Loucy (cell line): ENCODE data around the gene A2M.

Experiments
- H2AFZ ChIP-seq: fragments of 200-600 bp; sonication (generic); 2 replicates; pipeline ENCODE4 v1.6.0; 2016; ENCODE audit warnings: antibody characterized with exemption, mild to moderate bottlenecking, low read length, moderate library complexity
- H3F3A ChIP-seq: fragments of 200-600 bp; 2 replicates; pipeline ENCODE4 v1.6.0; 2016; ENCODE audit warnings: antibody characterized with exemption, low read depth, mild to moderate bottlenecking
- H3K27me3 ChIP-seq: fragments of 200-600 bp; sonication (generic); 2 replicates; pipeline ENCODE4 v1.6.1; 2014; ENCODE audit warnings: low read length, mild to moderate bottlenecking; ENCODE audit not compliant: insufficient read depth, poor library complexity, severe bottlenecking
- H3K36me3 ChIP-seq: fragments of 200-600 bp; sonication (generic); 2 replicates; pipeline ENCODE4 v1.6.1; 2016; ENCODE audit warnings: low read length; ENCODE audit not compliant: insufficient read depth
- H3K4me1 ChIP-seq: fragments of 200-600 bp; sonication (generic); 2 replicates; pipeline ENCODE4 v1.5.1; 2014; ENCODE audit warnings: low read length, mild to moderate bottlenecking; ENCODE audit not compliant: insufficient read depth, poor library complexity, severe bottlenecking
- H3K4me2 ChIP-seq: fragments of 200-600 bp; sonication (generic); 2 replicates; pipeline ENCODE4 v1.6.0; 2014; ENCODE audit warnings: antibody characterized with exemption, low read length, low read depth, mild to moderate bottlenecking; ENCODE audit not compliant: poor library complexity, severe bottlenecking
- H3K4me3 ChIP-seq: fragments of 200-600 bp; sonication (generic); 2 replicates; pipeline ENCODE4 v1.5.1; 2014; ENCODE audit warnings: low read length, mild to moderate bottlenecking, mixed read lengths; ENCODE audit not compliant: poor library complexity, severe bottlenecking
- H3K79me2 ChIP-seq: fragments of 200-600 bp; sonication (generic); 2 replicates; pipeline ENCODE4 v1.6.1; 2014; ENCODE audit warnings: low read length; ENCODE audit not compliant: insufficient read depth
- H3K9ac ChIP-seq: fragments of 200-600 bp; sonication (generic); 2 replicates; pipeline ENCODE4 v1.6.0; 2014; ENCODE audit warnings: mild to moderate bottlenecking, low read depth, low read length, moderate library complexity; ENCODE audit not compliant: poor library complexity, severe bottlenecking
- H3K9me2 ChIP-seq: fragments of 200-600 bp; sonication (generic); replicated peaks from 2 replicates; pipeline ENCODE4 v1.6.1; 2016; ENCODE audit warnings: low read depth, low read length, mixed read lengths
- H3K9me3 ChIP-seq: fragments of 200-600 bp; sonication (generic); 2 replicates; pipeline ENCODE4 v1.6.1; 2014; ENCODE audit warnings: mild to moderate bottlenecking, antibody characterized with exemption, low read length, low read depth; ENCODE audit not compliant: insufficient read depth
- H4K20me1 ChIP-seq: fragments of 200-600 bp; sonication (generic); 2 replicates; pipeline ENCODE4 v1.6.0; 2014; ENCODE audit warnings: antibody characterized with exemption, low read length, mild to moderate bottlenecking; ENCODE audit not compliant: insufficient read depth, poor library complexity, severe bottlenecking
- EZH2phosphoT487 ChIP-seq: fragments of 200-600 bp; IDR thresholded peaks from 2 replicates; pipeline ENCODE4 v1.6.1; 2018; ENCODE audit warnings: antibody characterized with exemption, mild to moderate bottlenecking, moderate library complexity, borderline replicate concordance
- TF ChIP-seq, protein P1 (sequence below): fragments of 200-600 bp; sonication (generic); conservative IDR thresholded peaks from 2 replicates; pipeline ENCODE4 v1.5.1; 2014; ENCODE audit warnings: mild to moderate bottlenecking, antibody characterized with exemption, low read length

Gene A2M

DNA sequence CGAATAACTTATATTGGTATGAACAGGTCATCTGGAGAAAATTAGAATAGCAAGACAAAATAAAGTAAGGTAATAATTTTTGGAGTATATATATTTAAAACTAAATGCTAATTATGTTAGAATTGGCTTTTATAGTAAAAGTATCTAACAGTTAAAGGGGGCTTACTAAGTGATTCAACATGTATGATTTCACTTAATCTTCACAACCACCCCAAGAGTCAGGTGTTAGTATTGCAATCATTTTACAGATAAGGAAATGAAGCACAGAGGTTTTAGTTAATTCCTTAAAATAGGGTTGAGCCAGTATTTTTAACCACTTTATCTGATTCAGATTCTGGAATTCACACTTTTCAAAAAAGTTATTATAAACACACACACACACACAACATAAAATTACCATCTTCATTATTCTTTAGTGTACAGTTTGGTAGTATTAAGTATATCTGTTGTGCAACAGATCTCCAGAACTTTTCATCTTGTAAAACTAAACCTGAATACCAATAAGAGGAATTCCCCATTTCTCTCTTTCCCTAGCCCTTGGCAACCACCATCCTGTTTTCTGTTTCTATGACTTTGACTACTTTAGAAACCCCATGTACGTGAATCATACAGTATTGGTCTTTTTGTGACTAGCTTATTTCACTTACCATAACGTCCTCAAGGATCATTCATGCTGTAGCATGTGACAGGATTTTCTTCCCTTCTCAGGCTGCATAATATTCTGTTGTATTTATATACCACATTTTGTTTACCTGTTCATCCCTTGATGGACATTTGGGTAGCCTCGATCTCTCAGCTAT, 12.5 kb downstream of the A2M start:
- Histone ChIP-seq H3K4me3 (no peak overlapping the region), H3K27me3 (no peaks in the 10 kb centered on the region), H3K9ac (no peak overlapping the region), H3K4me2 (no peak overlapping the region), H2AFZ (no peak overlapping the region), H3K36me3 (no peaks in the 10 kb centered on the region), H3K9me3 (no peaks in the 10 kb centered on the region), H3K4me1 (no peaks in the 10 kb centered on the region), H3K9me2 (no peaks in the 10 kb centered on the region), H3K79me2 (no peaks in the 10 kb centered on the region), H3F3A (no peaks in the 10 kb centered on the region), H4K20me1 (no peaks in the 10 kb centered on the region)
- no peak for TF ChIP-seq EZH2phosphoT487
- TF ChIP-seq, protein P1, sequence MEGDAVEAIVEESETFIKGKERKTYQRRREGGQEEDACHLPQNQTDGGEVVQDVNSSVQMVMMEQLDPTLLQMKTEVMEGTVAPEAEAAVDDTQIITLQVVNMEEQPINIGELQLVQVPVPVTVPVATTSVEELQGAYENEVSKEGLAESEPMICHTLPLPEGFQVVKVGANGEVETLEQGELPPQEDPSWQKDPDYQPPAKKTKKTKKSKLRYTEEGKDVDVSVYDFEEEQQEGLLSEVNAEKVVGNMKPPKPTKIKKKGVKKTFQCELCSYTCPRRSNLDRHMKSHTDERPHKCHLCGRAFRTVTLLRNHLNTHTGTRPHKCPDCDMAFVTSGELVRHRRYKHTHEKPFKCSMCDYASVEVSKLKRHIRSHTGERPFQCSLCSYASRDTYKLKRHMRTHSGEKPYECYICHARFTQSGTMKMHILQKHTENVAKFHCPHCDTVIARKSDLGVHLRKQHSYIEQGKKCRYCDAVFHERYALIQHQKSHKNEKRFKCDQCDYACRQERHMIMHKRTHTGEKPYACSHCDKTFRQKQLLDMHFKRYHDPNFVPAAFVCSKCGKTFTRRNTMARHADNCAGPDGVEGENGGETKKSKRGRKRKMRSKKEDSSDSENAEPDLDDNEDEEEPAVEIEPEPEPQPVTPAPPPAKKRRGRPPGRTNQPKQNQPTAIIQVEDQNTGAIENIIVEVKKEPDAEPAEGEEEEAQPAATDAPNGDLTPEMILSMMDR: peak; percentile 25; the same call in 1 of the 2 replicates

DNA sequence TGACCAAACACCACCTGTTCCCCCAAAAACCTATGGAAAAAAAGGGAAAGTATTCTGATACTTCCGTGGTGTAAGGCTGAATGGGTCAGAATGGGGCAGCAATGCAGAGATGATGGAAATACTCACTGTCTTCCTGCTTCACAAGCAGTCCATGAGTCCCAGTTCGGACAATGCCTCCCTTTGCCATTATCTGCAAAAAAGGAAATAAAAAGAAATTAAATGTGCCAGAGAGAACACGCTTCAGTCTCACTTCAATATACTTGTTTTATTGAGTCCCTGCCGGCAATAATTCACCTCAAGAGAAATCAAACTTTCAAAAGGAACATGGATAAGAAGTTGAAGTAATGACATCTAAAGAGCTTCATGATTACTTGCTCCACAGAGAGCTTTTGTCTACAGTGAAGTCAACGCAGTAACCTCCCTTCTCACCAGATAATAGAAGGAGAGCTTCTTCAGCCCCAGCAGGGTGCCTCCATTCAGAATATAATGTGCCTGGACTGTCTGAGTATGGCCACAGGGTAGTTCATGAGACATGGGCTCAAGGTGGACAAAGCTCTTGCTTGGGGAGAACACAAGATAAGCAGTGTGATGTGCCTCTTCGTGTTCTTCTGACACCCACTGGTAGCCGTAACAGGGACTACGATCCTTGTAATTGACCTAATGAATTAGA, 14.6 kb downstream of the A2M start:
- Histone ChIP-seq H3K4me3 (no peak overlapping the region), H3K36me3 (no peaks in the 10 kb centered on the region), H3K4me2 (no peak overlapping the region), H2AFZ (no peak overlapping the region), H4K20me1 (no peaks in the 10 kb centered on the region), H3K79me2 (no peaks in the 10 kb centered on the region), H3K4me1 (no peaks in the 10 kb centered on the region), H3K9me3 (no peaks in the 10 kb centered on the region), H3K9ac (no peak overlapping the region), H3K9me2 (no peaks in the 10 kb centered on the region), H3F3A (no peaks in the 10 kb centered on the region), H3K27me3 (no peaks in the 10 kb centered on the region)
- TF ChIP-seq, protein P1: no peak
- no peak for TF ChIP-seq EZH2phosphoT487

DNA sequence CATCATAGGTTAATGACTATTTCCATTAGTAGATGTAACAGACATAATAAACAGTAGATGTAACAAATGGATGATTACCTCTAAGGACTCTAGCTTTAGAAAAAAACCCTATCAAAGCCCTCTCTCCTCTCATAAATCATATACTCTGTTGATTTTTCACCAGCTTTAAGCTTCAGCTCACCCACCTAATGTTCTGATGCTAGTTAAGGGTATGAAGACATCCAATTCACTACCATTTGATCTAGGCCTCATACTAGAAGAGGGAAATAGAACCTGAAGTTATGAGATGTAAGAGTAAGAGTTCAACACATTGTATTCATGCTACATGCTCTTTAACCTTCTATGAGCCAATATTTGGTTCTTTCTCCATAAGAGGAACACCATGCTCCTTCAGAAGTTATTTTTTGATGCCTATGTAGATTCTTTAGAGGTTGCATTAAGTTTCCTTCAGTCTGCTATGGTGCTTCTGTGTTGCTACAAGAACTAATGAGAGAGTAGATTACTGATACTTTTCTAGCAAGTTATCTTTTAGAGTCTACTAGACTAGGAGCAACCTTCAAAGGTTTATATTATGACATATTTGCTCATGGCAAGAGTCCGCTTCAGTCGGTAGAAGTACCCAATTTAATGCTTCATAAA, 16.0 kb downstream of the A2M start:
- H3K27me3 ChIP-seq: no peaks in the 10 kb centered on the region
- no peaks in the 10 kb centered on the region for H3K4me1 ChIP-seq
- H4K20me1 ChIP-seq: no peaks in the 10 kb centered on the region
- TF ChIP-seq, protein P1: no peak
- TF ChIP-seq EZH2phosphoT487: no peak
- no peaks in the 10 kb centered on the region for H3K79me2 ChIP-seq
- no peak overlapping the region for H3K4me2 ChIP-seq
- H3K9ac ChIP-seq: no peak overlapping the region
- no peaks in the 10 kb centered on the region for H3K9me3 ChIP-seq
- H3F3A ChIP-seq: no peaks in the 10 kb centered on the region
- no peaks in the 10 kb centered on the region for H3K9me2 ChIP-seq
- H2AFZ ChIP-seq: no peak overlapping the region
- H3K4me3 ChIP-seq: no peak overlapping the region
- H3K36me3 ChIP-seq: no peaks in the 10 kb centered on the region
